Measurements from ENCODE around the gene GPR146. TPM values are rescaled to one million over a fixed set of nuclear protein-coding genes. Genes with fewer than 3 reads are reported as not detected.
"Not testable (repeated sequence)": the region's sequence is repeated elsewhere in the genome, so short reads cannot be mapped to it uniquely, and the experiment has no call there.

GPR146 gene
- total RNA-seq, 1 donor from 2014 or later, result 1.9 TPM

- Mint-ChIP-seq H3K4me1 (ENCODE audit: low read depth) (peaks cover 4% of the 10 kb centered on the region), H3K36me3 (ENCODE audit: insufficient read depth) (no peaks in the 10 kb centered on the region), H3K9me3 (ENCODE audit: low read depth) (no peaks in the 10 kb centered on the region), H3K27me3 (no peaks in the 10 kb centered on the region), H3K4me3 (ENCODE audit: low read depth) (no peak overlapping the region), H3K27ac (no peak overlapping the region)
- DNase-seq (ENCODE audit: low spot score, unreplicated experiment), result no peak
- no peak for TF ChIP-seq CTCF (IDR thresholded peaks at IDR 0.05; ENCODE audit: unreplicated experiment)
These were observed 46.6 kb upstream of the GPR146 start for GRCh38 chr7:997404-998395.

- Mint-ChIP-seq H3K27ac (no peak overlapping the region), H3K4me3 (ENCODE audit: low read depth) (no peak overlapping the region), H3K9me3 (ENCODE audit: low read depth) (no peaks in the 10 kb centered on the region), H3K27me3 (no peaks in the 10 kb centered on the region), H3K36me3 (ENCODE audit: insufficient read depth) (no peaks in the 10 kb centered on the region), H3K4me1 (ENCODE audit: low read depth) (no peaks in the 10 kb centered on the region)
- no peak for TF ChIP-seq CTCF (IDR thresholded peaks at IDR 0.05; ENCODE audit: unreplicated experiment)
- DNase-seq (ENCODE audit: low spot score, unreplicated experiment), result no peak
These were observed 45.0 kb upstream of the GPR146 start for GRCh38 chr7:999149-999879.

GRCh38 chr7:999941-1000935 lies 44.1 kb upstream of the GPR146 start:
- TF ChIP-seq CTCF (IDR thresholded peaks at IDR 0.05; ENCODE audit: unreplicated experiment), result no peak
- Mint-ChIP-seq H3K36me3 (ENCODE audit: insufficient read depth) (no peaks in the 10 kb centered on the region), H3K4me1 (ENCODE audit: low read depth) (no peaks in the 10 kb centered on the region), H3K27ac (no peak overlapping the region), H3K9me3 (ENCODE audit: low read depth) (no peaks in the 10 kb centered on the region), H3K27me3 (no peaks in the 10 kb centered on the region), H3K4me3 (ENCODE audit: low read depth) (no peak overlapping the region)
- no peak for DNase-seq (ENCODE audit: low spot score, unreplicated experiment)

DNA sequence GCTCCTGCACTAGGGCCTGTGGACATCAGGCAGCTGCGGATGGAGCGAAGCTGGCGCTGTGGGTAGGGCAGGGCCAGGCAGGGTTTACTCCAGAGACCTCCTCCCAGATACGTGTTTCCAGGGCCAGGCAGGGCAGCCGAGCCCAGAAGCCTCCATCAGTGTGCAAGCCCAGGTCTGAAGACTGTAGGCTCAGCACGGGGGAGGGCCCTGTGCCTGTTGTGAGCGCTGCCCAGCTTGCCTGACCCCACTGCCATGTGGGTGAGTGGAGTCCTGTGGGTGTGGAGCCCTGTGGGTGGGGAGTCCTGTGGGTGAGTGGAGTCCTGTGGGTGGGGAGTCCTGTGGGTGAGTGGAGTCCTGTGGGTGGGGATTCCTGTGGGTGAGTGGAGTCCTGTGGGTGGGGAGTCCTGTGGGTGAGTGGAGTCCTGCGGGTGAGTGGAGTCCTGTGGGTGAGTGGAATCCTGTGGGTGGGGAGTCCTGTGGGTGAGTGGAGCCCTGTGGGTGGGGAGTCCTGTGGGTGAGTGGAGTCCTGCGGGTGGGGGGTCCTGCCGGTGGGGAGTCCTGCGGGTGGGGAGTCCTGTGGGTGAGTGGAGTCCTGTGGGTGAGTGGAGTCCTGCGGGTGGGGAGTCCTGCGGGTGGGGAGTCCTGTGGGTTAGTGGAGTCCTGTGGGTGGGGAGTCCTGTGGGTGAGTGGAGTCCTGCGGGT lies 43.1 kb upstream of the GPR146 start:
- H3K4me1 Mint-ChIP-seq (ENCODE audit: low read depth); DNase-seq (ENCODE audit: low spot score, unreplicated experiment); H3K36me3 Mint-ChIP-seq (ENCODE audit: insufficient read depth); H3K27me3 Mint-ChIP-seq; H3K4me3 Mint-ChIP-seq (ENCODE audit: low read depth); H3K9me3 Mint-ChIP-seq (ENCODE audit: low read depth): not testable (repeated sequence)
- H3K27ac Mint-ChIP-seq, result peak overlapping the region; percentile 45

DNA sequence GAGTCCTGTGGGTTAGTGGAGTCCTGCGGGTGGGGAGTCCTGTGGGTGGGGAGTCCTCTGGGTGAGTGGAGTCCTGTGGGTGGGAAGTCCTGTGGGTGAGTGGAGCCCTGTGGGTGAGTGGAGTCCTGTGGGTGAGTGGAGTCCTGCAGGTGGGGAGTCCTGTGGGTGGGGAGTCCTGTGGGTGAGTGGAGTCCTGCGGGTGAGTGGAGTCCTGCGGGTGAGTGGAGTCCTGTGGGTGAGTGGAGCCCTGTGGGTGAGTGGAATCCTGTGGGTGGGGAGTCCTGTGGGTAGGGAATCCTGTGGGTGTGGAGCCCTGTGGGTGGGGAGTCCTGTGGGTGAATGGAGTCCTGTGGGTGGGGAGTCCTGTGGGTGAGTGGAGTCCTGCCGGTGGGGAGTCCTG lies 42.3 kb upstream of the GPR146 start:
- not testable (repeated sequence) for H3K36me3 Mint-ChIP-seq (ENCODE audit: insufficient read depth); H3K4me1 Mint-ChIP-seq (ENCODE audit: low read depth); H3K9me3 Mint-ChIP-seq (ENCODE audit: low read depth); H3K27ac Mint-ChIP-seq; H3K4me3 Mint-ChIP-seq (ENCODE audit: low read depth); DNase-seq (ENCODE audit: low spot score, unreplicated experiment); H3K27me3 Mint-ChIP-seq

DNA sequence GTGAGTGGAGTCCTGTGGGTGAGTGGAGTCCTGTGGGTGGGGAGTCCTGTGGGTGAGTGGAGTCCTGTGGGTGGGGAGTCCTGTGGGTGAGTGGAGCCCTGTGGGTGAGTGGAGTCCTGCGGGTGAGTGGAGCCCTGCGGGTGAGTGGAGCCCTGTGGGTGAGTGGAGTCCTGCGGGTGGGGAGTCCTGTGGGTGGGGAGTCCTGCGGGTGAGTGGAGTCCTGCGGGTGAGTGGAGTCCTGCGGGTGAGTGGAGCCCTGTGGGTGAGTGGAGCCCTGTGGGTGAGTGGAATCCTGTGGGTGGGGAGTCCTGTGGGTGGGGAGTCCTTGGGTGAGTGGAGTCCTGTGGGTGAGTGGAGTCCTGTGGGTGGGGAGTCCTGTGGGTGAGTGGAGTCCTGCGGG lies 41.9 kb upstream of the GPR146 start:
- H3K4me1 Mint-ChIP-seq (ENCODE audit: low read depth); H3K27ac Mint-ChIP-seq; DNase-seq (ENCODE audit: low spot score, unreplicated experiment); H3K36me3 Mint-ChIP-seq (ENCODE audit: insufficient read depth); H3K4me3 Mint-ChIP-seq (ENCODE audit: low read depth); H3K9me3 Mint-ChIP-seq (ENCODE audit: low read depth); H3K27me3 Mint-ChIP-seq: not testable (repeated sequence)
